ENCODE data around the gene HSPG2. TPM values are rescaled to one million over a fixed set of nuclear protein-coding genes. Genes with fewer than 3 reads are reported as not detected.

Gene HSPG2
- total RNA-seq, 1 donor from 2014 or later: 101 TPM

DNA sequence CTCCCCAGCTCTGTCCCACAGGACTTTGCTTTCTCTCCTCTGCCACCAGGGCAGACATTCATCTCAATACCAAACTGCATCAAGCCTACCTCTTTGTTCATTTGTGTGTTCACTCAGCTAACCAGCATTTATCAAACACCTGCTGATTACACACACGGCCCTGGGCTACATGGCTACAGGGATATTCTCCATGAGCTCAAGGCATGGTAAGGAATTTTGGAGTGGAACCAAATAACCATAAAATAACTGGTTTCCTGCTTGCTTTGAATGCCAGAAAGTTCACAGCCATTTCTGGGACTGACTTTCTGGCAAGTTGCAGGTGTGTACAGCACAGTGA lies 70.4 kb downstream of the HSPG2 start:
- DNase-seq (ENCODE audit: low read depth, low spot score): no peak
- H3K36me3 Mint-ChIP-seq (ENCODE audit: low read depth): peaks cover 5% of the 10 kb centered on the region
- H3K9me3 Mint-ChIP-seq: no peaks in the 10 kb centered on the region
- peak overlapping the region; percentile 57 for H3K27ac Mint-ChIP-seq (ENCODE audit: unreplicated experiment)
- H3K4me3 Mint-ChIP-seq: no peak overlapping the region
- peaks cover 27% of the 10 kb centered on the region for H3K4me1 Mint-ChIP-seq
- H3K27me3 Mint-ChIP-seq (ENCODE audit: low read depth): no peaks in the 10 kb centered on the region
- TF ChIP-seq, protein P1, sequence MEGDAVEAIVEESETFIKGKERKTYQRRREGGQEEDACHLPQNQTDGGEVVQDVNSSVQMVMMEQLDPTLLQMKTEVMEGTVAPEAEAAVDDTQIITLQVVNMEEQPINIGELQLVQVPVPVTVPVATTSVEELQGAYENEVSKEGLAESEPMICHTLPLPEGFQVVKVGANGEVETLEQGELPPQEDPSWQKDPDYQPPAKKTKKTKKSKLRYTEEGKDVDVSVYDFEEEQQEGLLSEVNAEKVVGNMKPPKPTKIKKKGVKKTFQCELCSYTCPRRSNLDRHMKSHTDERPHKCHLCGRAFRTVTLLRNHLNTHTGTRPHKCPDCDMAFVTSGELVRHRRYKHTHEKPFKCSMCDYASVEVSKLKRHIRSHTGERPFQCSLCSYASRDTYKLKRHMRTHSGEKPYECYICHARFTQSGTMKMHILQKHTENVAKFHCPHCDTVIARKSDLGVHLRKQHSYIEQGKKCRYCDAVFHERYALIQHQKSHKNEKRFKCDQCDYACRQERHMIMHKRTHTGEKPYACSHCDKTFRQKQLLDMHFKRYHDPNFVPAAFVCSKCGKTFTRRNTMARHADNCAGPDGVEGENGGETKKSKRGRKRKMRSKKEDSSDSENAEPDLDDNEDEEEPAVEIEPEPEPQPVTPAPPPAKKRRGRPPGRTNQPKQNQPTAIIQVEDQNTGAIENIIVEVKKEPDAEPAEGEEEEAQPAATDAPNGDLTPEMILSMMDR (conservative IDR thresholded peaks at IDR 0.05): no peak

- DNase-seq (ENCODE audit: low read depth, low spot score): no peak
- peak overlapping the region; percentile 57 for H3K27ac Mint-ChIP-seq (ENCODE audit: unreplicated experiment)
- peaks cover 6% of the 10 kb centered on the region for H3K36me3 Mint-ChIP-seq (ENCODE audit: low read depth)
- TF ChIP-seq, protein P1 (conservative IDR thresholded peaks at IDR 0.05): peak; percentile 30
- H3K4me1 Mint-ChIP-seq: peaks cover 27% of the 10 kb centered on the region
- no peaks in the 10 kb centered on the region for H3K9me3 Mint-ChIP-seq
- no peaks in the 10 kb centered on the region for H3K27me3 Mint-ChIP-seq (ENCODE audit: low read depth)
- no peak overlapping the region for H3K4me3 Mint-ChIP-seq
These were observed 71.0 kb downstream of the HSPG2 start for GRCh38 chr1:21865943-21866706.

- H3K36me3 Mint-ChIP-seq (ENCODE audit: low read depth): peaks cover 8% of the 10 kb centered on the region
- no peak for DNase-seq (ENCODE audit: low read depth, low spot score)
- H3K4me1 Mint-ChIP-seq: peaks cover 27% of the 10 kb centered on the region
- TF ChIP-seq, protein P1 (conservative IDR thresholded peaks at IDR 0.05): no peak
- H3K27ac Mint-ChIP-seq (ENCODE audit: unreplicated experiment): no peak overlapping the region
- no peak overlapping the region for H3K4me3 Mint-ChIP-seq
- no peaks in the 10 kb centered on the region for H3K27me3 Mint-ChIP-seq (ENCODE audit: low read depth)
- H3K9me3 Mint-ChIP-seq: no peaks in the 10 kb centered on the region
These were observed 71.5 kb downstream of the HSPG2 start for GRCh38 chr1:21865609-21865942.

GRCh38 chr1:21864730-21865129 lies 72.4 kb downstream of the HSPG2 start:
- TF ChIP-seq, protein P1 (conservative IDR thresholded peaks at IDR 0.05): no peak
- H3K27me3 Mint-ChIP-seq (ENCODE audit: low read depth): no peaks in the 10 kb centered on the region
- H3K36me3 Mint-ChIP-seq (ENCODE audit: low read depth): peaks cover 8% of the 10 kb centered on the region
- peaks cover 27% of the 10 kb centered on the region for H3K4me1 Mint-ChIP-seq
- no peak overlapping the region for H3K4me3 Mint-ChIP-seq
- no peak for DNase-seq (ENCODE audit: low read depth, low spot score)
- H3K27ac Mint-ChIP-seq (ENCODE audit: unreplicated experiment): no peak overlapping the region
- no peaks in the 10 kb centered on the region for H3K9me3 Mint-ChIP-seq

DNA sequence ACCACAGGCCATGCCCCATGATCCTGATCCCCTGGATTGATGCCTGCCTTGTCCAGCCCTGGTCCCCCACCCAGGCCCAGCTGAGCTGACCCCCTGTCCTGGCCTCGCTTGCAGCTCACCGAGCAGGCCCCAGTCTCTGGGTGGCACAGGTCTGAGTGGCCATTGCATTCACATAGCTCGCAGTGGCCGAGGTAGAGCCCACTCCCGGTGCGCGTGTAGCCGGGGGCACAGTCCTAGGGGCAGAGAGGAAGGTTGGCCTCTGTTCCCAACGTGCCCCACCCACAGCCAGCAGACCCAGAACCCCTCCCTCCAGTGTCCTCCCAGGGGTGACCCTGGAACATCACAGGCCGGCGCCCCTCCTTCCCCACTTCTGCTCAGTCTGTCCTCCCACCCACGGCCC lies 73.1 kb downstream of the HSPG2 start:
- TF ChIP-seq, protein P1 (conservative IDR thresholded peaks at IDR 0.05): no peak
- H3K27ac Mint-ChIP-seq (ENCODE audit: unreplicated experiment): no peak overlapping the region

More for the DNA sequence above, 73.1 kb downstream of the HSPG2 start:
- Mint-ChIP-seq H3K36me3 (ENCODE audit: low read depth) (peaks cover 8% of the 10 kb centered on the region), H3K9me3 (no peaks in the 10 kb centered on the region), H3K4me3 (no peak overlapping the region), H3K27me3 (ENCODE audit: low read depth) (no peaks in the 10 kb centered on the region), H3K4me1 (peaks cover 23% of the 10 kb centered on the region)
- DNase-seq (ENCODE audit: low read depth, low spot score): no peak
